GM19463 (cell line): ENCODE data around the gene RUNX3.

Source experiments
- ATAC-seq: cut with Tn5 transposase; IDR thresholded peaks from one replicate; pipeline ENCODE4 v1.9.1; 2021; ENCODE audit warnings: mild to moderate bottlenecking, moderate library complexity; ENCODE audit not compliant: unreplicated experiment

The RUNX3 gene

GRCh38 chr1:24948079-24948827 is 18.2 kb upstream of the RUNX3 start:
- no peak for ATAC-seq

- peak; percentile 83 for ATAC-seq
Measured at GRCh38 chr1:24946861-24947658, 17.0 kb upstream of the RUNX3 start.

GRCh38 chr1:24945354-24946326 is 15.6 kb upstream of the RUNX3 start:
- no peak for ATAC-seq

DNA sequence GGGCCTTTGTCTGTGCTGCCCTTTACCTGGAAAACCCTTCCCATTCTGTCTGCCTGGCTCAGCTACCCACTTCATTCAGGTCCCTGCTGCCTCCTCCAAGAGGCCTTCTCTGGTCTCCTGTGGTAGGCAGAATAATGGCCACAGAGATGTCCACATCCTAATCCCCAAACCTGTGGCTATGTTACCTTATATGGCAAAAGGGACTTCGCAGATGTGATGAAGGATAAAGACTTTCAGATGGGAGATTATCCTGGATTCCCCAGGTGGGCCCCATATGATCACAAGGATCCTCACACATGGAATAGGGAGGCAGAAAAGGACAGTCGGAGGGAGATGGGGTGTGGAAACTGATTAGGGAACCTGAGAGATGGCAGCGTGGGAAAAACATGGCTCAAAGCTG is 14.2 kb upstream of the RUNX3 start:
- no peak for ATAC-seq

DNA sequence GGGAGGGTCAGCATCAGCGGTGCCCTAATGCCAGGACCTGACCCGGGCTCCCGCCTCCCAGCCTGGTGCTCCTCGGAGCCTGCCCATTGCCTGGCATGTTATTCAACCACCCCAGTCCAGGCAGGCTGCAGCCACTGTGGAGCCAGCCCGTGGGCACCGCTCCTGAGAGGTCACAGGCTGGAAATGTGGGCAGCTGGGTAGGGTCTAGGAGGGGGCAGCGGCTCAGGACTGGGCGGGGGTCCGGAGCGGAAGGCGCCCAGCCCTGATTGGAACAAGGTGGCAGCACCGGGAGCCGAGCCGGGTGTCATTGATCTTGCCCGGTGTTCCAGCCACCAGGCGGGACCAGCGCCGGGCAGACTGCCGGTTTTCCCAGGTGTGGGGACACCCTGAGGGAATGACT is 12.7 kb upstream of the RUNX3 start:
- ATAC-seq: no peak

- no peak for ATAC-seq
Measured at GRCh38 chr1:24941564-24941963, 11.5 kb upstream of the RUNX3 start.

GRCh38 chr1:24940231-24940630 is 10.2 kb upstream of the RUNX3 start:
- ATAC-seq: no peak

DNA sequence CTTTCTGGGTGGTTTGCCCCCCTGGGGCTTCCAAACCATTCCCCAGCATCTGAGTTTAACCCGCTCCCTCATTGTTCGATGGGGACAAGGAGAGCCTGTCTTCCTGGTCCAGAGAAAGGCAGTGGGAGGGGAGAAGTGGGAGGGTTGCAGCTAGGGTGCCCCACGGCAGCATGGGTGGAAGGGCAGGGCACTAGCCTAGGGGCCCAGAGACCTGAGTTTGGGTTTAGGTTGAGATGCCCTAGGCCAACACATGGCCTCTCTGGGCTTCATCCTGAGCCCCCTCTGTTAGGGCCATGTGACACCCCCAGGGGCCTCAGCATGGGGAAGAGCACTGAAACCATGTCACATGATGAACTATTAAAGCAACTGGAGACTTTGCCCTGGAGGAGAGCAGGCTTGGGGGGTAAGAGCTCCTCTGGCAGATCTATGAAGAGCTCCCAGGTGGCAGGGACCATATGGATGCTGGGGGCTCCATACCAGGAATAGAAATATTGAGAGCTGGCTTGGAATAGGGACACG is 9.7 kb upstream of the RUNX3 start:
- ATAC-seq: no peak

DNA sequence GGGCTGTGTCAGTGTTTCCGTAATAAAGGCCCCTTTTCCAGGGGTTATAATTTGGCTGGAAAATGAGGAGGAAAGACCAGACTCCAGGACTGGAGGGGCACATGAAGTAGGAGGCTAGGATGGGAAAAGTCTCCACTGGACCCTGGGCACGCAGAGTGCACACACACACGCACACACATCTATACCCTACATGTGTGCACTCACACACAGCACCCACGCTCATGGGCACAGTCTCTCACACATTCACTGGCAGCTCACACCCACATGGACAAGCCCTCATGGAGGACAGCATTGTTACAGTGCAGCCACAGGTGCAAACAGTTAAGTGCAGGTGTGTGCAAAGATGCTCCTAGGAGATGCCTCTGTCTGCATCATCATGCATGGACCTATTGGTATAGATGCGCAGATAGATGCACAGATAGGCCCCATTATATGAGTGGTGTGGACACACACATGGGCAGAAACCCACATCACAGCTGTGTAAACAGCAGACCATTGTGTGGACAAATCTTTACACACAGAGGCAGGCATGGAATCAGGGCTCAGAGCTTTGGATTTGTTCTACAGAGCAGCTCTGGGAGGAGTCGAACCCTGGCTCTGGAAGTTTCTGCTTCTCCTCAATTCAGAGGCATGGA is 9.1 kb upstream of the RUNX3 start:
- no peak for ATAC-seq

DNA sequence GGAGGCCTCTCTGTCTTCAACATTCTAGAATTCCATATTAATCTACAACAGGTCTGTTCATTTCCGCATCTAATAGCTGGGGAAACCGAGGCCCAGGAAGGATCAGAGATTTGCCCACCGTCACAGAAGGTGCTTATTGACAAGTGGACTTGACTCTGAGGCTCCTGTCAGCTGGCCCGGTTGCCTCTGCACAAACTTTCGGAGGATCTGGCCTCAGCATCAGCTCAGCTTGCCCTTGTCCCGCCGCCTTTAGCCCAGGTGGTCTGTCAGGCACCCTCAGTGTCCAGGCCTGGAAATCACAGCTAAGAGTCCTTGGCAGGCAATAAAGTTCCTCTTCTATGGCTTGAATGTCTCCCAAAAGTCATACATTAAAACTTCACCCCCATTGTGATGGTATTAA is 8.2 kb upstream of the RUNX3 start:
- ATAC-seq: no peak

DNA sequence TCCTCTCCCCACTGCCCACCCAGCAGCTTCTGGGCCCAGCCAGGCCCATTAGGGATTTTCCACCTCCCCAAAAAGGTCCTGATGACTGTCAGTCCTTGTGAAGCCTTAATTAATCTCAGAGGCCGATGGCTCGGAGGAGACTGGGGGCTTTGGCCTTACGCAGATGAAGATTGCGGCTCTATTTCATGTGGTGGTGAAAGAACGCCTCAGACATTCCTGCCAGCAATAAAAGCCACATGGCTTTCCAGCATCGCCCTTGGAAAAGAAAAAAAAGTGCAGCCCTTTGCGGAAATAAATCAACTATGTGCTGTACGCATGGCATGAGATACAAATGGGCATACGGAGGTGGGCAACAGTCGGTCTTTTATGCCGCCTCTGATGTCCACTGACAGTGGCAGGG is 6.6 kb upstream of the RUNX3 start:
- ATAC-seq: no peak

DNA sequence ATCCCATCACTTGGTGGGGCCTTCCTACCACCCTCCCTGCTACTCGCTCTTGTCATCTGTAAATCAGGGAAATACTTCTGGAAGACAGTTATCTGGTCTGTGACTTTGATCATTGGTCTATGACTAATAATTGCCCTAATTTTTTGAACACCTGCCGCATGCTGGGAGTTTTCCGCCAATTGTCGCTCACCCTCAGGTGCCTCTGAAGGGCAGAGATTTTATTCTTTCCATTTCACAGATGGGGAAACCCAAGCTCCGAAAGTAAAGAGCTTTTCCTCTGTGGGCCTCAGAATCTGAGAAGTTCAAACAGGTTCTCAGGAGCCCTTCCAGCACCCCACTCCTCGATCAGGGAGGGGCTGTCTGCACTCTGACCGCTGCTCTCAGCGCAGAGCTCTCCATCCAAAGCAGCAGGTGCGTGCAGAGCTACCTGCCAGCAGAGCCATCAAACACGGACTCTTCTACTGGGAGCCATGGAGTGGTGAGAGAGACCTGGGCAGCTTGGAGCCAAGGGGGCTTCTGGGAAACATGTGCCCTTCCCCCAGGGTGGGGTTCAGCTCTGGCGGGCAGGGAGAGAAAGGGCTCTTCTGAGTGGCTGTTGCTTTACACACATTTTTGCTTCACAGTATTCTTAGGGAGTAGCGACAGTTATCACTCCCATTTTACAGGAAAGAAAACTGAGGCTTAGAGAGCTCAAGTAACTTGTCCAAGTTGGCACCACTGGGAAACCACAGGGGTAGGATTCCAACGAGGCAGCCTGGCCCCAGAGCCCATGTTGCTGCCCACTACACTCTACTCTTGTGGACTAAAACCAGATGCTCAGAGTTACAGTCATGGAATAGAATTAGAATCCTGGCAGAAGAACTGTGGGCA is 5.8 kb upstream of the RUNX3 start:
- no peak for ATAC-seq

DNA sequence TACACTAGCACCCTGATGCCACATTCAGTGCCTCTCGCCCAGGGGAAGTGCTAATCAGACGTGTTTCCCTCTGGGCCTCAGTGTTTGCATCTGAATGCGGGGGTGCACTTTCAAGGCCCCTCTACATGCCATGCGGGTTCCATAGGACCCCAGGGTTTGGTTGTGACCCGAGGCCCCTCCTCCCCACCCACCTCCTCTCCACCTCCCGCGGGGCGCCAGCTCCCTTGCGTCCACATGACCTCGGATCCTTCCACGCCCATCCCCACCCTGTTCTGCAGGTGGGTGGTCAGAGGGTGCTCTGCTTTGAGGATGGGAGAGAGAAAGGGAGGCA is 5.1 kb upstream of the RUNX3 start:
- ATAC-seq: no peak

DNA sequence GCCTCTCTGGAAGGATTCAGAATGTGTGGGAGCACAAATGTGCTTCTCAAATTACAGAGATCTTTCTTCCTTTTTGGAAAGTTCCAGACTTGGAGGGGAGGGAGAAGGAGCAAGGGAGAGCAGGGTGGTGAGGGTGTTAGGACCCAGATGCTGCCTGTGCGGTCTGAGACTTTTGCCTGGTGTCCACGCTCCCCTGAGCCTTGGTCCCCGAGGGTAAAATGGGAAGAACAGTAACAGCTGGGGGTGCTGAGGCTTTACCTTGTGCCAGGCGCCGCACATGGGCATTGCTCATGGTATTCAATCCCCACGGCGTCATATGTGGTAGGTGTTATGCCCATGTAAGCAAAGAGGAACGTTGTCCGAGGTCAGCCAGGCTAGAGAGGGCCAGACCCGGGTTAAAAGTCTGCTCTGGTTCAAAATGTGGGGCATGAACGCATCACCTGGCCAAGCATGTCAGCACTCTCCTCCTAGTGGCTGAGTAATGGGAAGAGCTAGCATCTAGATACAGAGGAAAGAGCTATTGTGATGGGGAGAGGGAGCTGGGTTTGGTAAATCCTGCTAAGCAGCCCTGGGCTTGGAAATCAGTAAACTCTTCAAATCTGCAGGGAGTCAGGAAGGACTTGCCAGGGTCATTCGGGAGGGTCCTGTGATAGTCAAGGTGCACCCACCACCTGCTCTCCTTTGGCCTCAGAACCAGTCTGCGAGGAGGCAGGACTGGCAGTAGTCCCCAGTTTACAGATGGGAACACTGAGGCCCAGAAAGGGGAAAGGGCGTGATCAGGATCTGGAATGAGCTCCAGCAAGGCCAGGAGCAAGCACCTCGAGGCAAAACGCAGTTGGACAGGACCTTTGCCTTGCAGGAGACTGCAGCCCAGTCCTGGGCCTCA is 4.5 kb upstream of the RUNX3 start:
- ATAC-seq: no peak

- no peak for ATAC-seq
Measured at GRCh38 chr1:24933468-24933867, 3.4 kb upstream of the RUNX3 start.

DNA sequence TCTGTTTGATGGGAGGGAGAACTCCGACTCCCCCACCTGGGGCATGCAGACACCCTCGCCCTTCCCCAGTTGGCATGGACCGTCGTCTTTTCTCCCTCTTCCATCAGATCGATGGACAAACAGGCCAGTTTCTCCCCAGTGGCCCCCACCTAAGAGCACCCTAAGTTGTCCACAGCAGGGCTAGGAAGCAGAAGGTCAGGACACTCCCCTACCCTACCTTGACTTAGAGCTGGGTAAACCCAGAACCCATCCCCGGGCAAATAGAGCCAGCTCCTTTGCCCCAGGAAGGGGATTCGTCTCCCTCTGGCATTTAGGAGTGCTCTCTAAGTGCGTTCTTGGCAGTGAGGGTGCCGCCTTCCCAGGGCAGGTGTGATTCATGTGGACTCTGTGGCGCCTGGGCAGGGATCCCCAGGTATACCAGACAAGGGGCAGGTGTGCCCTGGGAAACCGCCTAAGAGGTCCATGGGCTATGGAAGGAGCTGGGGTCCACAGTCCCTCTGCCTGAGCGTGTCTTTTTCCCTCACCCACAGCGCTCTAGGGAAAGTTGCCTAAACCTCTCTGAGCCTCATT is 2.7 kb upstream of the RUNX3 start:
- ATAC-seq: no peak

- ATAC-seq: no peak
Measured at GRCh38 chr1:24932284-24932683, 2.2 kb upstream of the RUNX3 start.

DNA sequence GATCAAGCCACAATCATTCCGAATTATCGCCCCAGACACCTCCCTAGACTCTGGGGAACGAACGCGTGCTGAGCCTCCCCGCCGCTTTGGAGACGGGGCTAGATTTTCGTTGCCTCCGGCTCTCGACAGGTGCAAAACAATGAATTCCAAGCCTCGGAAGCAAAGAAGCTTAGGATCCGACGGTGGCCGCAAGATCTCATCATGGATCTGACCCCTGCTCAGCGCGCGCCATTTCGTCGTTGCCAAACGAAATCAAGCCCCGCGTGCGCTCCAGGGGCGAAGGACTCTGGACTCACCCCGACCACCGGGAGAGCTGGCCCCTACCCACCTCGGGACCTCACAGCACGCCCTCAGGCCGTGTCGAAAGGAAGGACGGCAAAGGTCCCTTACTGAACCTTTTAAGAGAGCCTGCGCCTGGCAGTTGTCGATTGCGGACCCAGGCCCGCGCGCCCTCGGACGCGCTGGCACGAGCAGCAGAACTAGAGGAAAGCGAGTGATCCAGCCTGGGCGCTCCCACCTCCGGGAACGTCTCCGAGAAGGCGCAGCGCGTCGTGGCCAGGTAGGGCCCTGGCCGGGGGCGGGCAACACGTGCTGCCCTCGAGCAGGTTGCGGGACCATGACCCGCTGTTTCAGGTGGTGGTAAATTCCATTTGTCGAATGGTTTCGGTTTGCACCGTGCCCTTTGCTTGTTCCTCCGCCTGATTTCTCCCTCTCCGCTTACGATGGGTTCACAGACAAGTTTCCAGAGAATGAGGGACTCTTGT is 1.6 kb upstream of the RUNX3 start:
- ATAC-seq: no peak
